T47D (cell line): Measurements from ENCODE around the gene EPS8L2.

Experiments
- DNase-seq, 2 experiments: peaks; one replicate each; pipeline versions ENCODE4 v3.0.0 to v3.0.0-alpha.2; 2011 to 2012; ENCODE audit warnings: low read depth in 1 of 2, low spot score in 1 of 2
- JUND ChIP-seq: IDR thresholded peaks from 2 replicates; pipeline ENCODE4 v1.6.1; 2012; ENCODE audit warnings: low read depth
- in situ Hi-C: cut with HindIII; loops from 2 replicates; pipeline ENCODE4 v1.10.0; 2016; ENCODE audit warnings: low sequenced_read_pairs, low pct_unique_long_range_greater_than_20kb

Gene EPS8L2

DNA sequence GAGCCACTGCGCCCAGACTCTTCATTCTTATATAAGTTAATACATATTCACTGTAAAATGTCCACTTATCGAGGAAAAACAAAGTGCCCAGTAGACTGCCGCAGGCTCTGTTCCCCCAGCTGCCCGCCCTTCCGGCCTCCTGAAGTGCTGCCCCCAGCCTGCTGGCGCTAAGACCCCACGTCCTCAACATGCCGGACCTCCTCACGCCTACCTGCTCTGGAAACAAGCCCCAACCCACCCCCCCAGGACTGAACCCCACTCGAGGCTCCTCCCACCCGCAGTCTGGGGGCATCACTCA, 70.2 kb downstream of the EPS8L2 start:
- no peak for TF ChIP-seq JUND
- no peak for DNase-seq
- in situ Hi-C loops, result no loop called here

- in situ Hi-C loops, result no loop called here
- DNase-seq, result no peak
- no peak for TF ChIP-seq JUND
Measured at GRCh38 chr11:776561-777287, 70.7 kb downstream of the EPS8L2 start.
